A549 (cell line): ENCODE data around the gene ELP5.

Source experiments
- HDAC2 ChIP-seq: fragments of 200-600 bp; sonication (generic); IDR thresholded peaks from 2 replicates; pipeline ENCODE4 v1.6.1; 2016
- MAFK ChIP-seq: fragments of 450-650 bp; IDR thresholded peaks from 2 replicates; pipeline ENCODE4 v1.6.1; 2014; ENCODE audit not compliant: partially characterized antibody
- MAZ ChIP-seq: fragments of 150-350 bp; IDR thresholded peaks from 2 replicates; pipeline ENCODE4 v1.6.1; 2014; ENCODE audit warnings: antibody characterized with exemption, low read depth, low read length, borderline replicate concordance
- NR3C1 ChIP-seq: fragments of >200 bp; sonication (Bioruptor Twin); formaldehyde crosslinking; IDR thresholded peaks from 3 replicates; pipeline ENCODE4 v1.6.1; 2017
- POLR2A ChIP-seq: IDR thresholded peaks from 2 replicates; pipeline ENCODE4 v1.6.1; 2012; ENCODE audit warnings: mild to moderate bottlenecking, low read length
- RCOR1 ChIP-seq: fragments of 150-350 bp; IDR thresholded peaks from 2 replicates; pipeline ENCODE4 v1.6.1; 2014; ENCODE audit warnings: antibody characterized with exemption, low read length, low read depth
- ZFP36 ChIP-seq: fragments of 450-650 bp; IDR thresholded peaks from 2 replicates; pipeline ENCODE4 v1.6.1; 2014; ENCODE audit warnings: borderline replicate concordance; ENCODE audit not compliant: partially characterized antibody
- TF ChIP-seq, protein P1 (sequence below): fragments of 200-600 bp; sonication (generic); IDR thresholded peaks from 2 replicates; pipeline ENCODE4 v1.6.1; 2016; ENCODE audit warnings: antibody characterized with exemption, mild to moderate bottlenecking, moderate library complexity
- TF ChIP-seq, protein P2 (sequence below): fragments of >200 bp; sonication (Bioruptor Twin); formaldehyde crosslinking; IDR thresholded peaks from 3 replicates; pipeline ENCODE4 v1.5.1; 2016
- TF ChIP-seq, protein P3 (sequence below): fragments of 150-350 bp; IDR thresholded peaks from 2 replicates; pipeline ENCODE4 v1.6.1; 2014; ENCODE audit warnings: low read depth, mild to moderate bottlenecking, low read length
- TF ChIP-seq, protein P4 (sequence below): fragments of 250-450 bp; sonication (Bioruptor Pico); IDR thresholded peaks from 2 replicates; pipeline ENCODE4 v1.5.0; 2021; ENCODE audit warnings: mild to moderate bottlenecking, moderate library complexity, borderline replicate concordance

DNA sequence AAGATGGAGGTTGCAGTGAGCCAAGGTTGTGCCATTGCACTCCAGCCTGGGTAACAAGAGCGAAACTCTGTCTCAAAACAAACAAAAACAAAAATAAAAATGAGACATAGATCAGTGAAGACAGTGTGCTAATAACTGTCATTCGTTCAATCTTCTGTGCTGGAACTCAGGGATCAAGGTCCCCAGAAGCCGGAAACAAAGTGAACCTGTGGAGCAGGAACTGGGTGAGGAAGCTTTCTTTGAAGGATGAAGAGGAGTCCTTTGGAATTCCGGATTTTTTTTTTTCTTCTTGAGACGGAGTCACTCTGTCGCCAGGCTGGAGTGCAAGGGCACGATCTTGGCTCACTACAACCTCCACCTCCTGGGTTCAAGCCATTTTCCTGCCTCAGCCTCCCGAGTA, 27.4 kb downstream of the ELP5 start:
- TF ChIP-seq, protein P1, sequence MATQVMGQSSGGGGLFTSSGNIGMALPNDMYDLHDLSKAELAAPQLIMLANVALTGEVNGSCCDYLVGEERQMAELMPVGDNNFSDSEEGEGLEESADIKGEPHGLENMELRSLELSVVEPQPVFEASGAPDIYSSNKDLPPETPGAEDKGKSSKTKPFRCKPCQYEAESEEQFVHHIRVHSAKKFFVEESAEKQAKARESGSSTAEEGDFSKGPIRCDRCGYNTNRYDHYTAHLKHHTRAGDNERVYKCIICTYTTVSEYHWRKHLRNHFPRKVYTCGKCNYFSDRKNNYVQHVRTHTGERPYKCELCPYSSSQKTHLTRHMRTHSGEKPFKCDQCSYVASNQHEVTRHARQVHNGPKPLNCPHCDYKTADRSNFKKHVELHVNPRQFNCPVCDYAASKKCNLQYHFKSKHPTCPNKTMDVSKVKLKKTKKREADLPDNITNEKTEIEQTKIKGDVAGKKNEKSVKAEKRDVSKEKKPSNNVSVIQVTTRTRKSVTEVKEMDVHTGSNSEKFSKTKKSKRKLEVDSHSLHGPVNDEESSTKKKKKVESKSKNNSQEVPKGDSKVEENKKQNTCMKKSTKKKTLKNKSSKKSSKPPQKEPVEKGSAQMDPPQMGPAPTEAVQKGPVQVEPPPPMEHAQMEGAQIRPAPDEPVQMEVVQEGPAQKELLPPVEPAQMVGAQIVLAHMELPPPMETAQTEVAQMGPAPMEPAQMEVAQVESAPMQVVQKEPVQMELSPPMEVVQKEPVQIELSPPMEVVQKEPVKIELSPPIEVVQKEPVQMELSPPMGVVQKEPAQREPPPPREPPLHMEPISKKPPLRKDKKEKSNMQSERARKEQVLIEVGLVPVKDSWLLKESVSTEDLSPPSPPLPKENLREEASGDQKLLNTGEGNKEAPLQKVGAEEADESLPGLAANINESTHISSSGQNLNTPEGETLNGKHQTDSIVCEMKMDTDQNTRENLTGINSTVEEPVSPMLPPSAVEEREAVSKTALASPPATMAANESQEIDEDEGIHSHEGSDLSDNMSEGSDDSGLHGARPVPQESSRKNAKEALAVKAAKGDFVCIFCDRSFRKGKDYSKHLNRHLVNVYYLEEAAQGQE = no peak
- TF ChIP-seq, protein P2, sequence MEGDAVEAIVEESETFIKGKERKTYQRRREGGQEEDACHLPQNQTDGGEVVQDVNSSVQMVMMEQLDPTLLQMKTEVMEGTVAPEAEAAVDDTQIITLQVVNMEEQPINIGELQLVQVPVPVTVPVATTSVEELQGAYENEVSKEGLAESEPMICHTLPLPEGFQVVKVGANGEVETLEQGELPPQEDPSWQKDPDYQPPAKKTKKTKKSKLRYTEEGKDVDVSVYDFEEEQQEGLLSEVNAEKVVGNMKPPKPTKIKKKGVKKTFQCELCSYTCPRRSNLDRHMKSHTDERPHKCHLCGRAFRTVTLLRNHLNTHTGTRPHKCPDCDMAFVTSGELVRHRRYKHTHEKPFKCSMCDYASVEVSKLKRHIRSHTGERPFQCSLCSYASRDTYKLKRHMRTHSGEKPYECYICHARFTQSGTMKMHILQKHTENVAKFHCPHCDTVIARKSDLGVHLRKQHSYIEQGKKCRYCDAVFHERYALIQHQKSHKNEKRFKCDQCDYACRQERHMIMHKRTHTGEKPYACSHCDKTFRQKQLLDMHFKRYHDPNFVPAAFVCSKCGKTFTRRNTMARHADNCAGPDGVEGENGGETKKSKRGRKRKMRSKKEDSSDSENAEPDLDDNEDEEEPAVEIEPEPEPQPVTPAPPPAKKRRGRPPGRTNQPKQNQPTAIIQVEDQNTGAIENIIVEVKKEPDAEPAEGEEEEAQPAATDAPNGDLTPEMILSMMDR = no peak
- TF ChIP-seq POLR2A (no peak), ZFP36 (no peak), RCOR1 (no peak), MAZ (no peak), MAFK (no peak), HDAC2 (no peak), NR3C1 (no peak)
- TF ChIP-seq, protein P3, sequence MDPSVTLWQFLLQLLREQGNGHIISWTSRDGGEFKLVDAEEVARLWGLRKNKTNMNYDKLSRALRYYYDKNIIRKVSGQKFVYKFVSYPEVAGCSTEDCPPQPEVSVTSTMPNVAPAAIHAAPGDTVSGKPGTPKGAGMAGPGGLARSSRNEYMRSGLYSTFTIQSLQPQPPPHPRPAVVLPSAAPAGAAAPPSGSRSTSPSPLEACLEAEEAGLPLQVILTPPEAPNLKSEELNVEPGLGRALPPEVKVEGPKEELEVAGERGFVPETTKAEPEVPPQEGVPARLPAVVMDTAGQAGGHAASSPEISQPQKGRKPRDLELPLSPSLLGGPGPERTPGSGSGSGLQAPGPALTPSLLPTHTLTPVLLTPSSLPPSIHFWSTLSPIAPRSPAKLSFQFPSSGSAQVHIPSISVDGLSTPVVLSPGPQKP = no peak
- TF ChIP-seq, protein P4, sequence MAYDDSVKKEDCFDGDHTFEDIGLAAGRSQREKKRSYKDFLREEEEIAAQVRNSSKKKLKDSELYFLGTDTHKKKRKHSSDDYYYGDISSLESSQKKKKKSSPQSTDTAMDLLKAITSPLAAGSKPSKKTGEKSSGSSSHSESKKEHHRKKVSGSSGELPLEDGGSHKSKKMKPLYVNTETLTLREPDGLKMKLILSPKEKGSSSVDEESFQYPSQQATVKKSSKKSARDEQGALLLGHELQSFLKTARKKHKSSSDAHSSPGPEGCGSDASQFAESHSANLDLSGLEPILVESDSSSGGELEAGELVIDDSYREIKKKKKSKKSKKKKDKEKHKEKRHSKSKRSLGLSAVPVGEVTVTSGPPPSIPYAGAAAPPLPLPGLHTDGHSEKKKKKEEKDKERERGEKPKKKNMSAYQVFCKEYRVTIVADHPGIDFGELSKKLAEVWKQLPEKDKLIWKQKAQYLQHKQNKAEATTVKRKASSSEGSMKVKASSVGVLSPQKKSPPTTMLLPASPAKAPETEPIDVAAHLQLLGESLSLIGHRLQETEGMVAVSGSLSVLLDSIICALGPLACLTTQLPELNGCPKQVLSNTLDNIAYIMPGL (CRISPR knock-in tag) = no peak
